Measurements from ENCODE around the gene CRY2. TPM values are rescaled to one million over a fixed set of nuclear protein-coding genes. Genes with fewer than 3 reads are reported as not detected.

Gene CRY2
- total and polyA plus RNA-seq, 2 of the 13 experiments (the other 11 are each of a cell fraction or from before 2014, with no cell fraction given) = 10.1 to 12.2 TPM

DNA sequence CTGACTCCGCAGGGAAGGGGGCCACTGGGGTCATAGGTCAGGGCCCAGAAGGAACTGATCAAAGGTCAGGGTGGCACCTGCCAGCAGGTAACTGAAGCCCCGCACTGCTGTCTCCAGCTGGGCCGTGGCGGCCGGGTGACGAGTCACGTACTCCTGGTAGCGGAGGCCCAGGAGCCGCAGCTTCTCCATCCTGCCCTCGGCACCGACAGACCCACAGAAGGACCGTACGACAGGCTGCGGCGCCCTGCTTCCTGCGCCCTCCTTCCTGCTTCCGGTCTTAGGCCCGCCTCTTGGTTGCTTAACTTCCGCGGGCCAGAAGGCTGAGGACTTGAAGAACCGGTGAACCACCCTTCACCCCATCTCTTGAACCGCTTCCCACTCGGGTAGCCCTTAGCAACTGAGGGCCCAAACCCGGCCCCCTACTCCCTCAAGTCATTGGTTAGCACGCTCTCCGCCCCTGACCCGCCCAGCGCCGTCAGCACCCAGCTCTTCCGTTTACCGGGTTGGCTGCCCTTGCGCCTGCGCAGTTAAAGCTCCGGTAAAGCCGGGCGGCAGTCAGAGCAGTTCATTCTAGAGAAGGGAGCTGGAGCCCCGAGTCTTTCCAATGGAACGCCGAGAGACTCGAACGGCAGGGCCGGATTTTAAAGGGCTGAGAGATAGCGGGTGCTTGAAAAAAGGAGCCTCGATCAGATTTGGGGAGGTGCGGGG is 70.5 kb downstream of the CRY2 start, which contains the start of gene PEX16 (continued):
- TF ChIP-seq ZNF318 (CRISPR knock-in tag; IDR thresholded peaks at IDR 0.05) (no peak), DBP (CRISPR knock-in tag; IDR thresholded peaks at IDR 0.05; ENCODE audit: not compliant biosample characterization) (no peak), BRF2 (CRISPR knock-in tag; IDR thresholded peaks at IDR 0.05) (peak; percentile 70; the same call in 1 of the 2 replicates), MAZ (IDR thresholded peaks at IDR 0.05; ENCODE audit: borderline replicate concordance, low read depth, low read length) (no peak), MAZ (CRISPR knock-in tag; IDR thresholded peaks at IDR 0.05; ENCODE audit: low read depth) (peak; percentile 73), ZNF3 (CRISPR knock-in tag; IDR thresholded peaks at IDR 0.05) (no peak), MYNN (CRISPR knock-in tag; IDR thresholded peaks at IDR 0.05; ENCODE audit: low read depth) (no peak), ZKSCAN1 (IDR thresholded peaks at IDR 0.05; ENCODE audit: low read length) (no peak), SMARCE1 (IDR thresholded peaks at IDR 0.05; ENCODE audit: borderline replicate concordance) (no peak), CEBPB (IDR thresholded peaks at IDR 0.05; ENCODE audit: borderline replicate concordance, low read depth, low read length) (peak; percentile 95), TCF7 (IDR thresholded peaks at IDR 0.05; ENCODE audit: low read depth) (no peak), ZFP36 (IDR thresholded peaks at IDR 0.05; ENCODE audit: borderline replicate concordance, low read depth, low read length, partially characterized antibody) (no peak)
- TF ChIP-seq, protein P1, sequence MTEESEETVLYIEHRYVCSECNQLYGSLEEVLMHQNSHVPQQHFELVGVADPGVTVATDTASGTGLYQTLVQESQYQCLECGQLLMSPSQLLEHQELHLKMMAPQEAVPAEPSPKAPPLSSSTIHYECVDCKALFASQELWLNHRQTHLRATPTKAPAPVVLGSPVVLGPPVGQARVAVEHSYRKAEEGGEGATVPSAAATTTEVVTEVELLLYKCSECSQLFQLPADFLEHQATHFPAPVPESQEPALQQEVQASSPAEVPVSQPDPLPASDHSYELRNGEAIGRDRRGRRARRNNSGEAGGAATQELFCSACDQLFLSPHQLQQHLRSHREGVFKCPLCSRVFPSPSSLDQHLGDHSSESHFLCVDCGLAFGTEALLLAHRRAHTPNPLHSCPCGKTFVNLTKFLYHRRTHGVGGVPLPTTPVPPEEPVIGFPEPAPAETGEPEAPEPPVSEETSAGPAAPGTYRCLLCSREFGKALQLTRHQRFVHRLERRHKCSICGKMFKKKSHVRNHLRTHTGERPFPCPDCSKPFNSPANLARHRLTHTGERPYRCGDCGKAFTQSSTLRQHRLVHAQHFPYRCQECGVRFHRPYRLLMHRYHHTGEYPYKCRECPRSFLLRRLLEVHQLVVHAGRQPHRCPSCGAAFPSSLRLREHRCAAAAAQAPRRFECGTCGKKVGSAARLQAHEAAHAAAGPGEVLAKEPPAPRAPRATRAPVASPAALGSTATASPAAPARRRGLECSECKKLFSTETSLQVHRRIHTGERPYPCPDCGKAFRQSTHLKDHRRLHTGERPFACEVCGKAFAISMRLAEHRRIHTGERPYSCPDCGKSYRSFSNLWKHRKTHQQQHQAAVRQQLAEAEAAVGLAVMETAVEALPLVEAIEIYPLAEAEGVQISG (CRISPR knock-in tag; IDR thresholded peaks at IDR 0.05) = peak; percentile 78
- TF ChIP-seq, protein P2, sequence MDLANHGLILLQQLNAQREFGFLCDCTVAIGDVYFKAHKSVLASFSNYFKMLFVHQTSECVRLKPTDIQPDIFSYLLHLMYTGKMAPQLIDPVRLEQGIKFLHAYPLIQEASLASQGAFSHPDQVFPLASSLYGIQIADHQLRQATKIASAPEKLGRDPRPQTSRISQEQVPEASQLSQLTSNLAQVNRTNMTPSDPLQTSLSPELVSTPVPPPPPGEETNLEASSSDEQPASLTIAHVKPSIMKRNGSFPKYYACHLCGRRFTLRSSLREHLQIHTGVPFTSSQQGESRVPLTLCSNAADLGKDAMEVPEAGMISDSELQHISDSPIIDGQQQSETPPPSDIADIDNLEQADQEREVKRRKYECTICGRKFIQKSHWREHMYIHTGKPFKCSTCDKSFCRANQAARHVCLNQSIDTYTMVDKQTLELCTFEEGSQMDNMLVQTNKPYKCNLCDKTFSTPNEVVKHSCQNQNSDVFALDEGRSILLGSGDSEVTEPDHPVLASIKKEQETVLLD (CRISPR knock-in tag; IDR thresholded peaks at IDR 0.05; ENCODE audit: low read depth) = peak; percentile 86

Data from HepG2 (cell line).